ELF-1 (cell line): ENCODE measurements around the gene VSIR.

Source experiments
- DNase-seq: peaks from one replicate; pipeline ENCODE4 v3.0.0-alpha.2; 2016; ENCODE audit warnings: low read depth, low spot score

VSIR gene

GRCh38 chr10:71713135-71714030 lies 59.9 kb downstream of the VSIR start:
- DNase-seq = peak; percentile 56

GRCh38 chr10:71712572-71713134 lies 60.7 kb downstream of the VSIR start:
- DNase-seq = no peak

DNA sequence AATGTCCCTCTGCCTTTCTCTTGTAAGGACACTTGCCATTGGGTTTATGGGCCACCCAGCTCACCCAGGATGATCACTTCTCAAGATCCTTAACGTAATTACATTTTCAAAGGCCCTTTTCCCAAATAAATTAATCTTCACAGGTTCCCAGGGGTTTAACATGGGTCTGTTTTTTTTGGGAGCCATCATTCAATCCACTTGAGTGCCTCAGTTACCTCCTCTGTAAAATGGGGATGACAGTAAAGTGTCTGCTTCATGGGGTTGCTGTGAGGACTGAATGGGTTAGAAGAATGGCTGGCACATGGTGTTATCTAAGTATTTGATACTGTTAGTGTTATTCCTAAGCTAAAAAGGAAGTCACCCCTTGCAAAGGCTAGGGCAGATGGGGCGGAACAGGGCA lies 61.1 kb downstream of the VSIR start:
- DNase-seq = no peak

- no peak for DNase-seq
Measured at GRCh38 chr10:71711052-71711623, 62.2 kb downstream of the VSIR start.

DNA sequence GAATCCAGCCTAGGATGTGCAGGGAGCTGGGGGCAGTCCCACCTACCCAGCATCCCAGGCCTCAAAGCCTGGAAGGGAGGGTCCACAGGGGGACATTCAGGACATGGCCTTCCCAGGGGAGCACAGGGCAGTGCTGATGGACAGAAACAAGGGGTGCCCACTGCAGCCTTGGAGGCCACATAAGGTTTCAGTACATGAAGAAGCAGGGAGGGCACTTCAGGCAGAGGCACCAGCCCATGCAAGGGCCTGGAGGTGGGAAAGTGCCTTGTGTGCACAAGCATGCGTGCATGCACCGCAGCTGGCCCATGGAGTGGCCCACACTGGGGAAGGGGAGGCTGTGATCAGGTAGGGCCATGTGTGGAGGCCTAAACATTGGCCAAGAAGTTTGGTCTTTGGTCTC lies 62.8 kb downstream of the VSIR start:
- DNase-seq = no peak

GRCh38 chr10:71708897-71709882 lies 64.1 kb downstream of the VSIR start:
- no peak for DNase-seq

GRCh38 chr10:71708301-71708703 lies 65.0 kb downstream of the VSIR start:
- DNase-seq = peak; percentile 88

GRCh38 chr10:71707240-71707789 lies 66.0 kb downstream of the VSIR start:
- no peak for DNase-seq

DNA sequence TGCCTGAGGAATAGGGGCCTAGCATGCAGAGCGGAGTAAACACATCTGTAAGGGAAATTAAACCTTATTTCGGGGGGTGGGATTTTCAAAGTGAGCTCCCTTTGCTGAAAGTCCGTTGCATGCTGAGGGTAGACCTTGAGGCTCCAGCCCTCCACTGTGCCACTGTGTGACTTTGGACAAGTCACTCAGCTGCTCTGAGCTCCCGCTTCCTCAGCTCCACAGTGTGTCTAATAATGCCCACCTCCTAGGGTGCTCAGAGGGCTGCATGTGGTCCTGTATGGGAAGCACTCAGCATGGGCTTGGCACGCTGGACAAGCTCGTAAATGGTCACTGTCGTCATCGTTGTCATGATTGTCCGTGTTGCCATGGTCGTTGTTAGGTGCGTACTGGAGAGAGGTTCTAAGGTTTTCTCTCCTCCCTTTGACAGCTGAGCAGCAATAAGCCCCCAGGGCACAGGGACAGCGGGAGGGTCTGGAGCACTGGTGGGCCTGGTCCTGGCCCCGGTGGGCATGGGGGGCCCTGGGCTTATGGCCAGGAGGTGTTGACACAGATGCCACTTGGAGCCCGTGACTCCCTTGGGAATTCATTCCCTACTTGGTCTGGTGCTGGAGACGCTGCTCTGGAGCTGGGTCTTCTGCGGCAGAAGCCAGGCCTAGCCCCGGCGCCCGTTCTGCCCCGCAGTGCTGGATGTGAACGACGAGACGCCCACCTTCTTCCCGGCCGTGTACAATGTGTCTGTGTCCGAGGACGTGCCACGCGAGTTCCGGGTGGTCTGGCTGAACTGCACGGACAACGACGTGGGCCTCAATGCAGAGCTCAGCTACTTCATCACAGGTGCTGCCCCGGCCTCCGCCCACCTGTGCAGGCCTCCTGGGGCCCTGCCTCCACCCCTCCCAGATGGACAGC lies 66.9 kb downstream of the VSIR start:
- DNase-seq = no peak

DNA sequence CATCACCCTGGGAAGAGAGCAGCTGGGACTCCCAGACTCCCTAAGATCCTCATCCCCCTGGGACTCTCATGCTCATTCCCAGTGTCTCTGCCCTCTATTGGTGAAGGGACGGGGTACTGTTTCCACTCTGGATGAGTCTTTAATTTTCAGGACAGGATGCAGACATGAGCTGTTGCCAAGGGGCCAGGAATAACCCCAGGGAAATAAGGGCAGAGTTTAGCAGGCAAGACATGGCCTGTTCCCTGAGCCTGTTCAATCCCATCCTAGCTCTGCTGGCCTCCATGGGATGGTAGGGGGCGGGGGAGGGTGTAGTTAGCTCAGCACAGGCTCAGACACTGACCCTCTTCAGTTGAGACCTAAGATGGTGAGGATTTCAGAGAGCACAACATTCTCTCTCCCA lies 67.7 kb downstream of the VSIR start:
- no peak for DNase-seq

GRCh38 chr10:71704816-71705215 lies 68.5 kb downstream of the VSIR start:
- no peak for DNase-seq

- DNase-seq = no peak
Measured at GRCh38 chr10:71703577-71703976, 69.7 kb downstream of the VSIR start.

DNA sequence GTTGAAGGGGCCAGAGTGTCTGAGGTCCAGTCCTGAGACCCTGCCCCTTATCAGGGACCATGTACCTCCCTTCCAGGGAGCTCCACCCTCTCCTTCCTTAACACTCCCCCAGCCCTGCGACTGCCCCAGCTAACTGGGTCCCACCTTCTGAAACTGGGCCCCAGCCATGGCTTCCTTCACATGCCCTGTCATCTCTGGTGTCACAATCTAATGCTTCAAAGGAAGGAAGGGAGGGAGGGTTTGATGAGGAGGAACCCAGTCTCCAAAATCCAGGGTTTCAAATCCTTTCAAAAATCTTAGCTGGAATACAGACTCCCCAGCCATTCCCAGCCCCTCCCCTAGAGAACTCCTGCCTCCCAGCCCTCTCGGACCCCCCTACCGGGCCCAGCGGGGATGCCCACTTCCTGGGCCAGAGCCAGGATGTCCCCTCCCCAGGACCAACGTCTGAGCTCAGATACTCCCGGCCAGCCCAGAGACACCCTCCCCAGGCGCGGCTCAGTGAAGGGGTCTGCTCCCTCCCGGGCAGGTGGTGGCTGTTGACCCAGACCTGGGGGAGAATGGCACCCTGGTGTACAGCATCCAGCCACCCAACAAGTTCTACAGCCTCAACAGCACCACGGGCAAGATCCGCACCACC lies 71.7 kb downstream of the VSIR start:
- DNase-seq = no peak

DNA sequence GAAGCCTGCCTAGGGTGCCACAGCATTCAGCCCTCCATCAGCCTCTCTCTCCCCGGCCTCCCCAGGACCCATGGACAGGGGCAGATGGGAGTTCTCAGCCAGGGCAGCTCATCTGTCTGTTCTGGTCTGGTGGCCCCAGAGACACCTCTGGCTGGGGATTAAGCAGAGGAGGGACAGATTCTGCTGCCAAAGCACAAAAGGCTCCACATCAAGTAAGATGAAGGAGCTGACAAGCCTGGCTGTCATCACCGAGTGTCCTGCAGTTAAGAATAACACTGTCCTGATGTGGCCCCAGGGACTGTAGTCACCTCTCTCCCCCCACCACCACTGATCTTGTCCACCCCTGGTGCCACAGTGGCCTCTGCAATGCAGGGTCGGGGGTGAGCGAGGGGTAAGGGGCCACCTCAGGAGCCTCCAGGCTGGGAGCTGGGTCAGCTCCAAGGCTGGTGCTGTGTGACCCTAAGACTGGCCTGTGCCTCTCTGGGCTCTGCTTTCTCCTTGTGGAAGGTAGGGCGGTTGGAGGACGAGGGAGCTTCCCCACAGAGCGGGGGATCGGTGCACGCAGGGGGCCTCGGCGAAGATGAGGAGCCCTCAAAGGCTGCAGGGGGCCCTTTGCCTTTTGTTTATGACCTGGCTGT lies 72.5 kb downstream of the VSIR start:
- DNase-seq = no peak

DNA sequence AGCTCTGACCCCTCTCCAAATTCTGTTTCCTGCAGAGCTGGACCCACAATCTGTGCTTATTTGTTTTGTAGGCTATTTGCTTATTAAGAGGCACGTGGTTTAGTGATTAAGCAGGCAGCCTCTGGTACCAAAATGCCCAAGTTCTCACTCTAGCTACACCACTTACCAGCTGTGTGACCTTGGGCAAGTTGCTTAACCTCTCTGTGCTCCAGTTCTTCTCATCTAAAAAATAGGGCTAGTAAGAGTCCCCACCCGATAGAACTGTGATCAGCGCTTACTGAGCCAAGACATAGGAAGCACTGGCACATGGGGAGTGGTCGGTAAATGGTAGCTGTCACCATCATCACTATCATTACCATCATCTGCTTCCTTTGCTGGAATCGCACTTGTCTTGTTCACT lies 74.6 kb downstream of the VSIR start:
- no peak for DNase-seq

- DNase-seq = no peak
Measured at GRCh38 chr10:71697938-71698709, 75.2 kb downstream of the VSIR start.
